ENCODE measurements around the gene SELENOW. TPM values are rescaled to one million over a fixed set of nuclear protein-coding genes. Genes with fewer than 3 reads are reported as not detected.
"Not testable (repeated sequence)": the region's sequence is repeated elsewhere in the genome, so short reads cannot be mapped to it uniquely, and the experiment has no call there.

SELENOW gene
- total and polyA plus RNA-seq, 2 of the 8 experiments (the other 6 are each of a cell fraction or from before 2014, with no cell fraction given): 371 to 588 TPM

GRCh38 chr19:47804451-47804850 lies 25.9 kb downstream of the SELENOW start, which contains the start of gene TPRX1:
TPRX1 (minus strand) TSS chr19:47804551; CDS start chr19:47804539, 12 bp downstream.
- FAIRE-seq: peak; percentile 72
- POLR2A ChIA-PET (ENCODE audit: partially characterized antibody): not testable (repeated sequence)

More at GRCh38 chr19:47804451-47804850, 25.9 kb downstream of the SELENOW start, which contains the start of gene TPRX1:
- H3K14ac ChIP-seq (ENCODE audit: insufficient read length); H3K18ac ChIP-seq (ENCODE audit: extremely low read depth, low read length); H4K5ac ChIP-seq (ENCODE audit: insufficient read length, low read depth, low read length); H2BK15ac ChIP-seq (ENCODE audit: low read length); H3K23ac ChIP-seq (ENCODE audit: insufficient read length); H3K4me1 ChIP-seq (replicated peaks in 1 of 4; ENCODE audit: control insufficient read depth in 3 of 4, insufficient read depth in 4 of 4, low read length in 3 of 4); H2BK12ac ChIP-seq (ENCODE audit: low read depth, low read length); H3K27ac ChIP-seq (ENCODE audit: low read depth, low read length); H3K4me2 ChIP-seq (ENCODE audit: insufficient read depth in 1 of 2, low read depth in 2 of 2, low read length in 2 of 2); H2AFZ ChIP-seq (ENCODE audit: low read length); H3K23me2 ChIP-seq (ENCODE audit: low read depth, low read length); H2BK20ac ChIP-seq (ENCODE audit: low read length); H3K27me3 ChIP-seq (replicated peaks in 1 of 4; ENCODE audit: control insufficient read depth in 3 of 4, extremely low read depth in 1 of 4, insufficient read depth in 3 of 4, low read length in 3 of 4); H3K79me1 ChIP-seq (ENCODE audit: low read depth, low read length); H3K36me3 ChIP-seq (ENCODE audit: control insufficient read depth in 2 of 4, insufficient read depth in 4 of 4, low read length in 3 of 4); H3K4me3 ChIP-seq (ENCODE audit: extremely low read depth in 1 of 4, insufficient read depth in 2 of 4, low read depth in 3 of 4, low read length in 4 of 4); H2BK5ac ChIP-seq (ENCODE audit: low read depth, low read length); H2AK5ac ChIP-seq (ENCODE audit: low read depth, low read length); H3K4ac ChIP-seq (replicated peaks; ENCODE audit: insufficient read length, low read depth, low read length); H3K79me2 ChIP-seq (ENCODE audit: control insufficient read depth in 1 of 2, insufficient read depth in 2 of 2, low read length in 2 of 2); DNase-seq (ENCODE audit: low read depth in 1 of 2, low spot score in 2 of 2); H4K91ac ChIP-seq (replicated peaks; ENCODE audit: insufficient read length, low read length); H3K56ac ChIP-seq (replicated peaks; ENCODE audit: insufficient read length, low read depth, low read length); H3K9me3 ChIP-seq (ENCODE audit: insufficient read depth in 2 of 2, low read depth in 1 of 2, low read length in 1 of 2); H4K20me1 ChIP-seq (replicated peaks in 1 of 2; ENCODE audit: control insufficient read depth in 1 of 2, insufficient read depth in 2 of 2, low read length in 2 of 2); H2BK120ac ChIP-seq (replicated peaks; ENCODE audit: low read depth, low read length); H3K9ac ChIP-seq (replicated peaks in 1 of 4; ENCODE audit: extremely low read depth in 1 of 4, low read depth in 3 of 4, low read length in 3 of 4); H4K8ac ChIP-seq (ENCODE audit: extremely low read depth, insufficient read depth, low read length): not testable (repeated sequence)
- CTCF ChIA-PET (ENCODE audit: partially characterized antibody): interaction anchor here (1.4 kb wide), 1 partner anchor 64 kb away, joined by 6 read pairs; no protein-coding TSS in a partner anchor
- WGBS, 2 experiments (ENCODE audit: extremely low coverage in 1 of 2, insufficient coverage in 1 of 2, insufficient read length in 1 of 2, insufficient replicate concordance in 2 of 2, low coverage in 1 of 2, low lambda C conversion rate in 2 of 2, missing lambda C conversion rate in 1 of 2): 80% methylated on average over 4 of the region's 5 CpGs; no CpG with 5 or more reads in 1 of the 2 experiments

Measured in H1 (cell line).